Stimulated activated CD4-positive, alpha-beta T cell treated with anti-CD3 and anti-CD28 coated beads, Interleukin-15, amount 100 ng/mL, for 24 hours (primary cell): ENCODE data around the gene PTRH2.
"Not testable (repeated sequence)": the region's sequence is repeated elsewhere in the genome, so short reads cannot be mapped to it uniquely, and the experiment has no call there.

Experiments
- DNase-seq: peaks from one replicate; pipeline ENCODE4 v3.0.0-alpha.2; 2020

PTRH2 gene

DNA sequence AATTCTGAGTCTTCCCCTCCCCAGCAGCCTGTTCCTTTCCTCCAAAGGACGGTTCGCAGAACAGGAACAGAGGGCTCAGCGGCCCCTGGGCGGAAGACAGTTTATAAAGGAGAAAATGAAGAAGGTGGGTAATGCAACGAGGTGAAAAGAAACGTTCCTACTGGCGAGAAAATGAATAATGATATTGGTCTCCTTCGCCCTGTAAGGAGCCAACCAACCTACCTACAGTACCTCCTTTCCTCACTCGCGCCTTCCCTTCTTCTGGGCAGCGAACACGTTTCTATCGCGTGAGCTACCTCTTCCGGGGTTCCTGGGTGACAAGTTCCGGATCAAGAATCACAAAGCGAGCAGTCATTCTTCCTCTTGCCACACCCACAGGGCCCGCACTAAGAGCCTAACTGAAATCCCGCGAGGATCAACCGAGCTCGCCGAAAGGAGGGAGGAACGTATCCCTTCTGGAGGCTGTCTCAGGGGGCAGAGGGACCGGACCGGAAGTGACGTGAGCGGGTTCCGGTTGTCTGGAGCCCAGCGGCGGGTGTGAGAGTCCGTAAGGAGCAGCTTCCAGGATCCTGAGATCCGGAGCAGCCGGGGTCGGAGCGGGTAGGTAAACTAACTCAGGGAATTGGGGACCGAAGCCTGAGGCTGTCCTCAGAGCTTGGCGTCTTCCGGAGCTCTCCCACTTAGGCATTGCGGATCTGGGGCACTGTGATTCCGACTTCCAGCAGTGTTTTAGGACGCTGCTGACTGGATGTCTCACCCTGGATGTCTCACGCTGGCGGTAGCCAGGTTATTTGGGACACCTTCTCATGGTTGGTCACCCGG lies at the start of gene PTRH2, which contains the start of gene VMP1:
PTRH2 (minus strand) TSS at position 282 of the 822 bp plus-strand sequence. CDS start 9,452 bp downstream, outside the sequence.
VMP1 (plus strand) TSS at position 506 of the 822 bp plus-strand sequence. CDS start 23,793 bp downstream, outside the sequence.
- peak; percentile 97 for DNase-seq

DNA sequence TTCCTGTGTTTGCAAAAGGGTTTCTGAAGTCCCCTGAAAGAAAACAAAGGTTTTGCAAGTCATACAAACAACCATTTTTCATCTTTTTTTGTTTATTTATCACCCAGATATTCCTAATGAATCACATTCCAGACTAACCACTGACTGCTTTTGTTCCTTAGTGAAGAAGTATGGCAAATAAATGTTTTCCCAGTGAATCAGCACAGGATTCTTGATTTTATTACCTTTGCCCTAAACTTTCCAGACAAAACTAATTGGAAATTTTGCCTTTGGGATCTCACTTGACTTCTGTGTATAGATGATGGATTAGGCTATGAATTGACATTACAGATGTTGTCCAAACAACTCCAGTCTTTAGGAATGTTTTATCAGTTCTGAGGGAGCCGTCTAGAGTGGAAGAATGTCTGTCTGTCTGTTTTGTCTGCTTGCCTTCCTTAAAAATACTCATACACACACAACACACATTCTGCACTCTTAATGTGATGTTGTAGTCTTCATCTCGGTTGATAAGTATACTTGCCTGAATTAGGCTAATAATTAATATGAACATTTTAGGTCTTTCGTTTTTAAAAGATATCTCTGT lies 49.1 kb upstream of the PTRH2 start:
- DNase-seq, result no peak

DNA sequence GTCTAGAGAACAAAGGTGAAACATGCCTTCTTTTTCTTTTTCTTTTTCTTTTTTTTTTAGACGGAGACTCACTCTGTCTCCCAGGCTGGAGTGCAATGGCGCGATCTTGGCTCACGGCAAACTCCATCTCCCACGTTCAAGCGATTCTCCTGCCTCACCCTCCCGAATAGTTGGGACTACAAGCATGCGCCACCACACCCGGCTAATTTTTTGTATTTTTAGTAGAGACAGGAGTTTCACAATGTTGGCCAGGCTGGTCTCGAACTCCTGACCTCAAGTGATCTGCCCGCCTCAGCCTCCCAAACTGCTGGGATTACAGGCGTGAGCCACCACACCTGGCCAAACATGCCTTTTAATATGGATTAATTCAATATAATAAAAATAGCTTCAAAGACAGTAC lies 47.8 kb upstream of the PTRH2 start:
- DNase-seq, result not testable (repeated sequence)

DNA sequence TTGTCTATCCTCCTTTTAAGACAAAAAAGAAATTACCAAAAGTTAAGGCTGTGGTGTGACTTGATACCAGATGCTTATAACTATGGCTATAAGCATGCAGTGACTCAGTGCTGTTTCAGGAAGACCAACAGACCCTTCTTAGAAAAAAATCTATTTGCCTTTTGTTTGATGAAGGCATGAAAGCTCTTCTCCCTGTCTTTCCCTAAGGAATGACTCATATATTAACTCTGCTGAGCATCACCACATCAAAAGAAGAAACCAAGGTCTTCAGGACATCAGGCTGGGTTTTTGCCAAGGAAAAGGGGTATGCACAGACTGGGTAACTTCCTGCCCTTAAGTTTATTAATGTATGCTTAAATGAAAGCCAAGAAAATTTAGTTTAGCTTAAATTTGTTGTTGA lies 47.3 kb upstream of the PTRH2 start:
- DNase-seq, result peak; percentile 54

DNA sequence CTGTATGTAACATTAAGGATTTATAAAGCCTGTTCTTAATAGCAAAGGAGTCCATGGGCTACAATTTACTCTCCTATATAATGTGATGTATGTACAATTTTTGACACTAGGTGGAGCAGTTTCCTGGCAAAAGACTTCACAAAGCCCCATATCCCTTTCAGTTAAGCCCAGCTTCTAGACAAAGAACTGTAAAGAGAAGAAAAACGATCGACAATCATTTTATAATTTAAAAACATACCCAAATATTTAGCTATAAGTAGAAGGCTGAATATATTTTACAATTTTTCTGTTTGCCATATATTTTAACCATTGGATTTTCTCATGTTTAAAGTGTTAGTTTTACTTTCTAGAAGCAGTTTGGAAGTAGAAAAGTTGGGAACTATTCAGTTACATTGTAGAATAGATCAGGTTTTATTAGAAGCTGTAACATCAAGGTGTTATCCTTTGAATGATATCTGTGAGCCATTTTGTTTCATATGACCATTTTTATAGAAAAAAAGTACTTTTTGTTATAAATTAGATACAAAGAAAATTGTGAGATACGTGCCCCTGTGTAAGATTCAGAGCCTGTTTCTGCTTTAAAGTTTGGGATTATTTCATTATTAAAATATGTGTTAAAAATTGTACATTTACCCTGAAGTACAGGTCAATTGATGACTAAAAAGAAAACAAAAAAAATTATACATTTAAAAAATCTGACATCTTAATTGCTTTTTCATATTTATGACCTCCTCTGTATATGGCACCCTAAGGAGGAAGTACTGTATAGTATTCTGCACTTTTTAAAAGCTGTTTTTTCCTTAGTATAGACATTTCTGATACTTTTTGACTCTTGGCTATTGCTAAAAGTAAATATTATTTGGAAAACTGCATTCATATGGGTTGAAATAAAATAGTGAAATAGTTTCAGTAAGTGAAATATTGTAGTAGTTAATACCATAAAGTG lies 46.6 kb upstream of the PTRH2 start:
- DNase-seq, result no peak

DNA sequence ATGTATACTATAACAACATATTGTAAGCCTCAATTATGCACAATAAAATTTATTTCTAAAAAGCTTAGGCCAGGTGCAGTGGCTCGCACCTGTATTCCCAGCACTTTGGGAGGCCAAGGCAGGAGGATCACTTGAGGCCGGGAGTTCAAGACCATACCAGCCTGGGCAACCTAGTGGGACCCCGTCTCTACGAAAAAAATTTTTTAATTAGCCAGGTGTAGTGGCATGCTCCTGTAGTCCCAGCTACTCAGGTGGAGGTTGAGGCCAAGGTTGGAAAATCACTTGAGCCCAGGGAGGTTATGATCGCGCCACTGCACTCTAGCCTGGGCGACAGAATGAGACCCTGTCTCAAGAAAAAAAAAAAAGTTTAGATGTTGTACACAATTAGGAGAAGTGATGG lies 45.7 kb upstream of the PTRH2 start:
- no peak for DNase-seq

DNA sequence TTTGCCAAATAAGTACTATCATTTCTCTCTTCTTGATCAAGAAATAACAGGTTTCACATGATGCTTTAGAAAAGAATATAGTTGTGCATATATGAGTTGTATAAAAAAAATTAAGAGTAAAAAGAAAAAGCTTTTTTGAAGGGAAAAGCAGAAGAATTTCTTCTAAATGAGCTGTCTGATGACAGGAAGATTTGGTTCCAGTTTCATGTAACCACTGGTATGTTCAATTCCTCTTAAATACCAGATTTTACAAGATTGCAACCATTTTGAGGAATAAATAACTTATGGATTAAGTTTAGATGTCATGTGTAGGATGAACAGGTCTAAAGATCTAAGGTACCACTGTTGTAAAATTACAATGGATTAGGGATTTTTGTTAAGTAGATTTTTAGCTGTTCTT lies 45.2 kb upstream of the PTRH2 start:
- DNase-seq, result no peak

DNA sequence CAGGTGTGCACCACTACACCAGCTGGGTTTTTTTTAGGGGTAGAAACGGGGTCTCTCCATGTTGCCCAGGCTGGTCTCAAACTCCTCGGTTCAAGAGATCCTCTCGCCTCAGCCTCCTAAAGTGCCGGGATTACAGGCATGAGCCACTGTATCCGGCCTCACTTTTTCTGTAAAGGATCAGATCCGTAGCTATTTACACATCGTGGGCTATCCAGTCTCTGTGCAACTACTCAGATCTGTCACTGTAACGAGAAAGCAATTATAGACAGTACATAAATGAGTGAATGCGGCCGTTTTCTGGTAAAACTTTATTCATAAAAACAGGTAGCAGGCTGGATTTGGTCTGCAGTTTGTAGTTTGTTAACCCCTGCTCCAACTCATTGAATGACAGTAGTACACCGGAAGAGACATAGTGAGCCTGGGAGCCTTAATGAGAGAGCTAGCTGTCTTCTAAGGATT lies 44.8 kb upstream of the PTRH2 start:
- DNase-seq, result peak; percentile 35

DNA sequence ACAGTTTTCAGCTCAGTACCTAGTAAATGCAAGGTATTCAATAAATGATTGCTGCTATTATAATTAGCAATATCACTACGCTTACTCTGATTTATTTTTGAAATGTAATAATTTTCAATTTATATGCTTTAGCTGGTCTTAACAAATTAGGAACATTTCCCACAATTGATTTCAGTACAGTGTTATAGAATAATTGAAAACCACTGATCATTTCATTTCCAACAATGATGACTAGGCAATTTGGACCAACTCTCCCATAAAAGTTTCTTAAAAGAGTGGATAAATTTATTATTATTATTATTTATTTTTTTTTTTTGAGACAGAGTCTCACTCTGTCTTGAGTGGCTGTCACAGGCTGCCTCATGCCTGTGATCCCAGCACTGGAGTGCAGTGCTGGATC lies 41.4 kb upstream of the PTRH2 start:
- no peak for DNase-seq

DNA sequence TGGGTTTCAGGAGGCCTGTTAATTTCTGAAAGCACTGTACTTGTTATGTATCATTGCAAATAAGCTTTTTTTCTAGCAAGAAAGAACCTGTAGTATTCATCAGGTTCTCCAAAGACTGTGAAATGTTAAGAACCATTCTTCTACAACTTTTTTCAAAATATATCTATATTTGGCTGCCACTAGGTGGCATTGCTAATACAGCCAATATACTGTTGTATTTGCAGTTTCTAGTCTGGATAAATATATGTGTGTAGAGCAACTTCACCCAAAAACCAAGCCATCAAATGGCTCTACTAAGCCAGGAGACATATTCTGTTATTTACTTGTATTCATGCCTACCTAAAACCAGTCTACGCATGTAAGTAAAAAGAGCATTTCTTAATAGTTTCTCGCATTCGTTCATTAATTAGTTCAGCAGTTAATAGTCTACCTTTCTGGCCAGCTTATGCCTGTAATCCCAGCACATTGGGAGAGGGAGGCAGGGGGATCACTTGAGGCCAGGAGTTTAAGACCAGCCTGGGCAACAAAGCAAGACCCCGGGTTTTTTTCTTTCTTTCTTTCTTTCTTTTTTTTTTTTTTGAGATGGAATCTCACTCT lies 39.7 kb upstream of the PTRH2 start:
- no peak for DNase-seq

DNA sequence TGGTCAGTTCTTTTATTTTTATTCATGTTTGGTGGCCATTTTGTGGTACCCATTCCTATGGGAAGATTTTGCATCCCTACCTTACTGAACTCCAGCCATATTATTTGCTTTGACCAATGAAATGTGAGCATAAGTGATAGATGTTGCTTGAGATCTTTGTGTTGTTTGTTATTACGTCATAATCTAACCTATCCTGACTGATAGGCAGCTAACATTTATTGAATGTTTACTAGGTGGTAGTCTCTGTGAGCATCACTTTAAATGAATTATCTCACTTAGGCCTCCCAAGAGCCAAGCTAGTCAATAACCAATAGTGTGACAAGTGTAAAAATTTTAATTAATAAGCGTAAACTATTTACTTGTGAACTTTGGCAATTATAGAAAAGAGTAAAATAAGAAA lies 37.8 kb upstream of the PTRH2 start:
- DNase-seq, result no peak

DNA sequence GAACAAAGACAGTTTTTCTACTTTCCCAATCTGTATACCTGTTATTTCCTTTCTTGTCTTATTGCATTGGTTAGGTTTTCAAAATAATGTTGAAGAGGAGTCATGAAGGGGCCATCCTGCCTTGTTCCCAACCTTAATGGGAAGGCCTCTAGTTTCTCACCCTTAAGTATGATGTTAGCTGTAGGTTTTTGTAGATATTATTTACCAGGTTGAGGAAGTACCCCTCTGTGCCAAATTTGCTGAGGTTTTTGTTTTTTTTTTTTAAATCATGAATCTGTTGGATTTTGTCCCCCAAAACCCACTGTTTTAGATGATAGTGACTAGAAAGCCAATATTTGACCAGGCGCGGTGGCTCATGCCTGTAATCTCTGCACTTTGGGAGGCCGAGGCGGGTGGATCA lies 36.6 kb upstream of the PTRH2 start:
- no peak for DNase-seq

DNA sequence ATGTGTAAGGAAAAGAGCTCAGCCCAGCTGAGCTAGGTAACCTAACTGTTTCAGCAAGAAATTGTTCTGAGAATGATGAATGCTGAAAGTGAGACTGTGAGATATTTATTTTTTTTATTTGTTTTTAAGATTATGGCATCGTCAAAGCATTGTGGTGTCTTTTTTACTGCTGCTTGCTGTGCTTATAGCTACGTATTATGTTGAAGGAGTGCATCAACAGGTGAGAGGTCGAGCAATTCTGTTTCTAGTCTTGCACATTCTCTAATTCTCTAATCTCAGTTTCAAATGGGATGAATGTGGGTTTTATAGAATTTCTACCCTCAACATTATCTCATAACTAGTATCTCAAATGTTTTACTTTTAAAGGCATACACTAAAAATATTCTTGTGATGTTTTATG lies 30.1 kb upstream of the PTRH2 start:
- no peak for DNase-seq

DNA sequence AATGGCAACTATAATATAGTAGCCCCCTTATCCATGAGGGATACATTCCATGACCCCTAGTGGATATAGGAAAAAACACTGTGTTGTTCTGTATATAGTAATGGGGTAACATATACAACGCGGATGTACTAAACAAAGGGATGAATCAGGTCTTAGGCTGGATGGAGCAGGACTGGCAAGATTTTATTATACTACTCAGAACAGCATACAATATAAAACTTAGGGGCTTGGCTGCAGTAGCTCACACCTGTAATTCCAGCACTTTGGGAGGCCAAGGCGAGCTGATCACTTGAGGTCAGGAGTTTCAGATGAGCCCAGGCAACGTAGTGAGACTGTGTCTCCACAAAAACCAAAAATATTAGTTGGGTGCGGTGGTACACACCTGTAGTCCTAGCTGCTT lies 27.0 kb upstream of the PTRH2 start:
- no peak for DNase-seq

DNA sequence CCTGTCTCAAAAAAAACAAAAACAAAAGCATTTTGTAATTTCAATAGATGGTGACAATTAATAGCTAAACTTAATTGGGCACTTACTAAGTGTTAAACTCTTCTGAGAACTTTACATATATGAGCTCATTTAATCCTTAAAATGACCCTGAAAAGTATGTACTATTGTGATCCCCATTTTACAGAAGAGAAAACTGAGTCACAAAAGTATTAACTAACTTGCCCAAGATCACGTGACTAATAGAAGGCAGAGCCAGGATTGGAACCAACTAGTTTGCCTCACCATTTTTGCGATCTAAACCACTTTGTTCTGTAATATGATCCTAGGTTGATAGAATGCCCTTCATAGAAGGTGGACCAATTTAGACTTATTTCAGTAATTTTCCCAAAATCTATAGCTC lies 26.5 kb upstream of the PTRH2 start:
- DNase-seq, result no peak

DNA sequence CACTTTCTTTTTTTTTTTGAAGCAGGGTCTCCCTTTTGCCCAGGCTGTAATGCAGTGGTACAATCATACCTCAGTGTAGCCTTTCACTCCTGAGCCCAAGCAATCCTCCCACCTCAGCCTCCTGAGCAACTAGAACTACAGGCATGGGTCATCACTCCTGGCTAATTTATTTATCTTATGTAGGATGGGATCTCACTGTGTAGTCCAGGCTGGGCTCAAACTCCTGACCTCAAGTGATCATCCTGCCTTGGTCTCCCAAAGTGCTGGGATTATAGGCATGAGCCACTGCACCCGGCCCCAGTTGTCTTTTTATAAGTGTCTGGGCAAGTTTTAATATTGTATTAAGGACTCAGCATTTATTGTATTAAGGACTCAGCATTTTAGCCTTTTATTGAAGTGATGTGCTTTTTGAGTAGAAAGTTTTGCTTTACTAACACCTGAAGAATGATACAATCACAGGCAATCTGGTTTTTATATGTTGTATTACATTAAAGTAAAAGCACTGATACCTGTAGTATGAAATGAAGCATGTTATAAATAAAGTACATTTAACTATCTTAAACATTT lies 23.1 kb upstream of the PTRH2 start:
- DNase-seq, result no peak

DNA sequence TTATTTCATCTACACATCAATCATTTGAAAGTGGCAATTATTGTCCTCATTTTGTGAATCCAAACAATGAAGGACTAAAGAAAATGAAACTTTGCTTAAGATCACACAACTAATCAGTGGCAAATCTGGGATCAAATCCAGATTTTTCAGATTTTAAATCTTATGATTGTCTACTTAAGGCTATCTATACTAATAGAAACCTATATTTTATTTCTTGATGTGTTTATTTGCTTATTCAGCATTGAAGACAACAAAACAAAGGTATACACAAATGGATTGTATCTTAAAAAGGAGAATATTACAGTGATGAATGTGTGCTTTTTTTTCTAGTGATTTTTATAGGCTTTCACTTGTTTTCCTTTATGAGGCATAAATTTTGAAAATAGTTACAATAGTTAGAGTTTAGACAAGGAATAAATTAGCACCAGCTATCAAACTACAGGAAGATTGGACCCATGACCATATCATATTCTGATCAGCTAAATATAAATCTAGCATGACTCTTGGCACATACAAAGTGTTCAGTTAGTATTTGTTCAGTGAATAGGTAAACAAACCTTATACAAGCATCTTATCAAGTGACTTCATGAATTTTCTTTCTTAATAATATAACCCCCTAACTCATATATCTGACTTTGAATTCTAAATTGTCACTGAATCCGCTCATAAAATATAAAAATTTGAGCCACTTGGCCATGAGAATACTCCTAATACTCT lies 20.7 kb upstream of the PTRH2 start:
- no peak for DNase-seq

DNA sequence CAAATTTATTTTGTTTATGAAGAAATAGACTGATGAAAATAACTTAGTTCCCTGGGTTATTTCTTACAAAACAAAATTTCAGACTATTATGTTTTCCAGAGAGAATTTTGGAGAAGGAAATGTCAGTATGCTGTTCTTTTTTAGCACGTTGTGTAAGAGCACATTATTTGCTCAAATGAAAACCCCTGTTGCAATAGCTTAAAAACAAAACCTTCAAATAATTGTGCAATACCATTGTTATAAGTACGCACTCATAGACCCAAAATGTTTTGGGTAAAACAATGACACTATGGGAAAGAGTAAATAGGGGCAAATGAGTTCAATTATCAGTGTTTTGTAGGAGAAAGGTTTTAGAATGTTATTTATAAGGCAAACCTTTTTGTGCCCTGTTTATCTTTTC lies 18.5 kb upstream of the PTRH2 start:
- no peak for DNase-seq

DNA sequence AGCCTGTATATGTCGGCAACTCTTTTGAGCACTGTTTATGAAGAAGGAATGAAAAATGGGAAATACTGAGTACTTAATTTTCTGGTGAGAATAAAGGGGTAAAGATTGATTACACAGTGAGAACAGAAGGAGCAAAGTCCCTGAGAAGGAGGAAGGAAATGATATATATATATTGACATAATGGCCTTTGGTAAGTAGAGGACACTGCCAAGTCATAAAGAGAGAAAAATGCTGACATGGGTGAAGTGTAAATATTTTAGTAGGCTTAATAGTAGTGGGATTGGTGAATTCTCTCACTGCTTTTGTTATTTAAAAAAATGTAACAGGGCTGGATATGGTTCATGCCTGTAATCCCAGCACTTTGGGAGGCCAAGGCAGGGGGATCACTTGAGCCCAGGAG lies 16.4 kb upstream of the PTRH2 start:
- no peak for DNase-seq

DNA sequence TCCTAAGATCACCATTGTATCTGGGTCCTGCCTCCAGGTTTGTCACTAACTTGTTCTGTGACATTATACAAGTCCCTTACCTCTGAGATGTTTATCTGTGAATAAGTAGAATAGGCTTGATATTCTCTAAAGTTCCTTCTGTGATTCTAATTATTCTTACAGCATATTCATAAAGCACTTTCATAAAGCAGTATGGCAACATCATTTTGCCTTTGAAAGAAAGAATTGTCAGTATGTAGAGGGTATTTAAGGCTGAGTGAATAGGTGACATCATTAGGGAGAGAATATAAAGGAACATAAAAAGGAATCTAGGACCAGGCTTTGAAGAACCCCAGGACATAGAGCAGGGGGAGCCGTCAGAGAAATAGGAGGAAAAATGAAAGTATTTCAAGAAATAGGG lies 15.8 kb upstream of the PTRH2 start:
- DNase-seq, result no peak

DNA sequence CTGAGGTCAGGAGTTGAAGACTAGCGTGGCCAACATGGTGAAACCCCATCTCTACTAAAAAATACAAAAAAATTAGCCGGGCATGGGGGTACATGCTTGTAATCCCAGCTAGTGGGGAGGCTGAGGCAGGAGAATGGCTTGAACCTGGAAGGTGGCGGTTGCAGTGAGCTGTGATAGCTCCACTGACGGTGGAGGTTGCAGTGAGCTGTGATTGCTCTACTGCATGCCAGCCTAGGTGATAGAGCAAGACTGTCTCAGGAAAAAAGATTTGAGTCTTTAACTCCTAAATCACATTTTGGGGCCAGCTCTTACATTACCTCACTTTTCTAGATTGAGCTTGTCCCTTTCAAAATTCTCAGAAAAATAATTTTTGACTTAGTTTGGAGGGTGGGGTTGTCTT lies 15.4 kb upstream of the PTRH2 start:
- DNase-seq, result no peak

DNA sequence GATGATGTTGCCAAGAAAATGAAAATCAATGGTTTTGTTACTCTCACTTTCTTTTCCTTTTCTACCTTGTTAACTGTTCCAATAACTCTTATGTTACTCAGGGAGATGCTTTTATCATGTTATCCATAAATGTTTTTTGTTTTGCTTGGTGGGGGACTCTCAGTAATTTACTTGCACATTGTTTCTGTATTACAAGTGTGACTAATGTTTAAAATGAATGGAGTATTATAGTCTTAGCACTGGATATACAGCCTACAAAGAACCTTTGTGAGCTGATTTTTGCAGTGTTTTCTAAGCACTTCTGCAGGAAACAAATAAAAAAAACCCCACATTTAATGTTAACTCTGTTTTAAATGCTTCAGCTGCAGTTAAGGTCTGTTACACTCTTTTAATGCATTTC lies 12.3 kb upstream of the PTRH2 start:
- no peak for DNase-seq
